HG02970 (cell line): Measurements from ENCODE around the gene ALDH18A1.
"Not testable (repeated sequence)": the region's sequence is repeated elsewhere in the genome, so short reads cannot be mapped to it uniquely, and the experiment has no call there.

Source experiments
- ATAC-seq: cut with Tn5 transposase; IDR thresholded peaks from one replicate; pipeline ENCODE4 v1.9.1; 2021; ENCODE audit warnings: mild to moderate bottlenecking, moderate library complexity, moderate number of reproducible peaks; ENCODE audit not compliant: unreplicated experiment, low FRiP score

ALDH18A1 gene

GRCh38 chr10:95656291-95657164, at the start of gene ALDH18A1:
Gene ALDH18A1, minus strand, starts transcription at chr10:95656711. Its CDS starts 3,334 bp downstream, at chr10:95653377.
- ATAC-seq: peak; percentile 84

- ATAC-seq: no peak
Measured at GRCh38 chr10:95698415-95698814, 41.9 kb upstream of the ALDH18A1 start.

GRCh38 chr10:95697429-95697828, 40.9 kb upstream of the ALDH18A1 start:
- no peak for ATAC-seq

GRCh38 chr10:95694665-95695064, 38.2 kb upstream of the ALDH18A1 start:
- no peak for ATAC-seq

GRCh38 chr10:95693668-95694534, 37.4 kb upstream of the ALDH18A1 start, which contains the start of gene TCTN3:
Gene TCTN3, minus strand, starts transcription at chr10:95693927. Its CDS starts 28 bp downstream, at chr10:95693899.
- ATAC-seq: peak; percentile 99

- no peak for ATAC-seq
Measured at GRCh38 chr10:95693071-95693667, 36.7 kb upstream of the ALDH18A1 start.

GRCh38 chr10:95691281-95691680, 34.8 kb upstream of the ALDH18A1 start:
- no peak for ATAC-seq

GRCh38 chr10:95688648-95689047, 32.1 kb upstream of the ALDH18A1 start:
- ATAC-seq: no peak

GRCh38 chr10:95683966-95684365, 27.5 kb upstream of the ALDH18A1 start:
- ATAC-seq: no peak

GRCh38 chr10:95675403-95676116, 19.0 kb upstream of the ALDH18A1 start:
- no peak for ATAC-seq

GRCh38 chr10:95674643-95675042, 18.1 kb upstream of the ALDH18A1 start:
- no peak for ATAC-seq

GRCh38 chr10:95672641-95673040, 16.1 kb upstream of the ALDH18A1 start:
- ATAC-seq: not testable (repeated sequence)

GRCh38 chr10:95664543-95664942, 8.0 kb upstream of the ALDH18A1 start:
- ATAC-seq: no peak

GRCh38 chr10:95663496-95663895, 7.0 kb upstream of the ALDH18A1 start:
- ATAC-seq: no peak

- ATAC-seq: no peak
Measured at GRCh38 chr10:95661818-95662217, 5.3 kb upstream of the ALDH18A1 start.

GRCh38 chr10:95660283-95660682, 3.8 kb upstream of the ALDH18A1 start:
- ATAC-seq: no peak

- no peak for ATAC-seq
Measured at GRCh38 chr10:95657250-95657649, 739 bp upstream of the ALDH18A1 start.

- ATAC-seq: no peak
Measured at GRCh38 chr10:95655571-95656290, 780 bp downstream of the ALDH18A1 start.

GRCh38 chr10:95653895-95654294, 2.6 kb downstream of the ALDH18A1 start:
- no peak for ATAC-seq
